ENCODE results near the gene SEMA4G. TPM values are rescaled to one million over a fixed set of nuclear protein-coding genes. Genes with fewer than 3 reads are reported as not detected.
A peak's percentile ranks its signal among the peaks of the same experiment; 100 is the strongest.

The SEMA4G gene
- total and polyA plus RNA-seq, 2 of the 13 experiments (the other 11 are each of a cell fraction or from before 2014, with no cell fraction given): 46.2 to 207 TPM

- TF ChIP-seq ZNF512B (CRISPR knock-in tag; IDR thresholded peaks at IDR 0.05; ENCODE audit: borderline replicate concordance) (0 out of 2 replicates have a peak, but pooled peaks have one; percentile 22), ZNF879 (CRISPR knock-in tag; IDR thresholded peaks at IDR 0.05) (0 out of 2 replicates have a peak, but pooled peaks have one; percentile 36), SETDB1 (CRISPR knock-in tag; IDR thresholded peaks at IDR 0.05; ENCODE audit: borderline replicate concordance) (no peak), ZNF710 (CRISPR knock-in tag; IDR thresholded peaks at IDR 0.05; ENCODE audit: borderline replicate concordance) (0 out of 2 replicates have a peak, but pooled peaks have one; percentile 18), NAIF1 (CRISPR knock-in tag; IDR thresholded peaks at IDR 0.05; ENCODE audit: borderline replicate concordance) (no peak), RBAK (CRISPR knock-in tag; IDR thresholded peaks at IDR 0.05) (no peak), MAF1 (CRISPR knock-in tag; IDR thresholded peaks at IDR 0.05; ENCODE audit: borderline replicate concordance) (no peak), CHD2 (IDR thresholded peaks at IDR 0.05; ENCODE audit: low read depth, low read length) (no peak), HNF1B (CRISPR knock-in tag; IDR thresholded peaks at IDR 0.05) (no peak), ZNF234 (CRISPR knock-in tag; conservative IDR thresholded peaks at IDR 0.05) (no peak), ZNF260 (CRISPR knock-in tag; IDR thresholded peaks at IDR 0.05; ENCODE audit: borderline replicate concordance, low read depth) (no peak), SAP130 (CRISPR knock-in tag; IDR thresholded peaks at IDR 0.05; ENCODE audit: low read depth) (peak; percentile 30), STAT5B (CRISPR knock-in tag; IDR thresholded peaks at IDR 0.05) (no peak), ZNF143 (CRISPR knock-in tag; IDR thresholded peaks at IDR 0.05) (no peak), ZFAT (CRISPR knock-in tag; conservative IDR thresholded peaks at IDR 0.05) (no peak), EED (CRISPR knock-in tag; IDR thresholded peaks at IDR 0.05) (no peak), NPAS2 (CRISPR knock-in tag; IDR thresholded peaks at IDR 0.05; ENCODE audit: borderline replicate concordance) (no peak), ZNF883 (CRISPR knock-in tag; IDR thresholded peaks at IDR 0.05; ENCODE audit: not compliant biosample characterization) (no peak), ZBTB43 (CRISPR knock-in tag; conservative IDR thresholded peaks at IDR 0.05) (peak; percentile 88; the same call in 1 of the 2 replicates), ZNF629 (CRISPR knock-in tag; conservative IDR thresholded peaks at IDR 0.05) (no peak), TRIM24 (CRISPR knock-in tag; IDR thresholded peaks at IDR 0.05) (no peak), ZNF691 (CRISPR knock-in tag; IDR thresholded peaks at IDR 0.05; ENCODE audit: borderline replicate concordance, low read depth) (no peak)
Measured at GRCh38 chr10:101018118-101018599, 48.9 kb downstream of the SEMA4G start (continued).
